ENCODE measurements around the gene FAM222B. TPM values are rescaled to one million over a fixed set of nuclear protein-coding genes. Genes with fewer than 3 reads are reported as not detected.

The FAM222B gene
- total and polyA plus RNA-seq, 9 of the 15 experiments (the other 6 are each of a cell fraction or from before 2014, with no cell fraction given) = 4.0 to 34.6 (median 7.5) TPM

DNA sequence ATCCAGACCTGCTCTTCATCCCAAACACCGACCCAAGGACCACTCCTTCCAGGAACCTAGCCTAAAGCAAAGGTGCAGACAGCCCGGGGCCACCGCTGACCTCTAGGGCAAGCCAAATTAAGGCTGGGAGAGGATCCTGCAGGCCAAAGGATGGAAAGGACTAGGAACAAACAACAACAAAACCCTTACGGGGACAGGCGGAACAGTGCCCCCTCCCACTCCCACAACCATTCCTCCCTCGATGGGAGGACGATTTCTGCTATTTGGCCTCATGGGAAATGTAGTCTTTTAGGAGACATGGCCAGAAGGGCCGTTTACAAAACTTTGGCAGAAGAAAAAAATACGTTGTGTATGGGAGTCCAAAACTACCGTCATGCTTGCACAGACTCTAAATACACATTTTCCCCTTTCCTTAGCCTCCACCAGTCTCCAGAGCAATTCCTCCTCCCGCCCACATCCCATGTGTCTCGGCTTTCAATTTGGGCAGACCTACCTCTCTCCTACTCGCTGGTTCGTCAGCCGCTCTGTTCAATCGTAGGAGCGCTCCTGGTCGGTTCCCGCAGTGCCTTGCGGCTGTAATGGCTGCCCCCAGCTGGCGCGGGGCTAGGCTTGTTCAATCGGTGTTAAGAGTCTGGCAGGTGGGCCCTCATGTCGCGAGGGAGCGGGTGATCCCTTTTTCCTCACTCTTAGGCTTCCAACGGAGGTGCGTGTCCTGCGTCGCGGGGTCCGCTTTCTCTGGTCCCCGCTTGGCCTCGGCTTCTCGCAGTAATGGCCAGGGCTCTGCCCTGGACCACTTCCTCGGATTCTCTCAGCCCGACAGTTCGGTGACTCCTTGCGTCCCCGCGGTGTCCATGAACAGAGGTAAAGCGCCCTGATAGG is 12.1 kb upstream of the FAM222B start, which contains the start of gene ERAL1 (continued):
- TF ChIP-seq E4F1 (CRISPR knock-in tag; IDR thresholded peaks at IDR 0.05; ENCODE audit: borderline replicate concordance) = no peak
- no peak for TF ChIP-seq ZNF232 (CRISPR knock-in tag; IDR thresholded peaks at IDR 0.05)
- no peak for TF ChIP-seq HOMEZ (CRISPR knock-in tag; IDR thresholded peaks at IDR 0.05)
- TF ChIP-seq, protein P1, sequence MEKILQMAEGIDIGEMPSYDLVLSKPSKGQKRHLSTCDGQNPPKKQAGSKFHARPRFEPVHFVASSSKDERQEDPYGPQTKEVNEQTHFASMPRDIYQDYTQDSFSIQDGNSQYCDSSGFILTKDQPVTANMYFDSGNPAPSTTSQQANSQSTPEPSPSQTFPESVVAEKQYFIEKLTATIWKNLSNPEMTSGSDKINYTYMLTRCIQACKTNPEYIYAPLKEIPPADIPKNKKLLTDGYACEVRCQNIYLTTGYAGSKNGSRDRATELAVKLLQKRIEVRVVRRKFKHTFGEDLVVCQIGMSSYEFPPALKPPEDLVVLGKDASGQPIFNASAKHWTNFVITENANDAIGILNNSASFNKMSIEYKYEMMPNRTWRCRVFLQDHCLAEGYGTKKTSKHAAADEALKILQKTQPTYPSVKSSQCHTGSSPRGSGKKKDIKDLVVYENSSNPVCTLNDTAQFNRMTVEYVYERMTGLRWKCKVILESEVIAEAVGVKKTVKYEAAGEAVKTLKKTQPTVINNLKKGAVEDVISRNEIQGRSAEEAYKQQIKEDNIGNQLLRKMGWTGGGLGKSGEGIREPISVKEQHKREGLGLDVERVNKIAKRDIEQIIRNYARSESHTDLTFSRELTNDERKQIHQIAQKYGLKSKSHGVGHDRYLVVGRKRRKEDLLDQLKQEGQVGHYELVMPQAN (IDR thresholded peaks at IDR 0.05; ENCODE audit: borderline replicate concordance) = peak; percentile 97
- no peak for TF ChIP-seq POU5F1 (IDR thresholded peaks at IDR 0.05; ENCODE audit: borderline replicate concordance, low read depth, low read length, partially characterized antibody)
- peak; percentile 77; the same call in 1 of the 2 replicates for TF ChIP-seq THAP12 (CRISPR knock-in tag; IDR thresholded peaks at IDR 0.05)
- TF ChIP-seq ARNT (IDR thresholded peaks at IDR 0.05) = peak; percentile 76 to 87; a peak in 3 of 4 replicates
- TF ChIP-seq JUN (IDR thresholded peaks at IDR 0.05; ENCODE audit: borderline replicate concordance, low read depth, low read length) = peak; percentile 49; the same call in 1 of the 2 replicates
- no peak for TF ChIP-seq JUN (CRISPR knock-in tag; IDR thresholded peaks at IDR 0.05; ENCODE audit: borderline replicate concordance)
- TF ChIP-seq CC2D1A (IDR thresholded peaks at IDR 0.05) = peak; percentile 11; the same call in 1 of the 2 replicates
- TF ChIP-seq SREBF1 (IDR thresholded peaks at IDR 0.05; ENCODE audit: borderline replicate concordance, low read depth, low read length) = no peak

Data from K562 (cell line).